ENCODE measurements around the gene PLCG1.
"Not testable (repeated sequence)": the region's sequence is repeated elsewhere in the genome, so short reads cannot be mapped to it uniquely, and the experiment has no call there.

The PLCG1 gene

GRCh38 chr20:41124451-41125094 lies 12.8 kb upstream of the PLCG1 start:
- in situ Hi-C loops (cut with MboI; ENCODE audit: low sequenced_read_pairs) = no loop called here

GRCh38 chr20:41125530-41126457 lies 11.5 kb upstream of the PLCG1 start:
- in situ Hi-C loops (cut with MboI; ENCODE audit: low sequenced_read_pairs) = no loop called here

GRCh38 chr20:41126719-41127118 lies 10.6 kb upstream of the PLCG1 start:
- in situ Hi-C loops (cut with MboI; ENCODE audit: low sequenced_read_pairs) = no loop called here

GRCh38 chr20:41128317-41128716 lies 9.0 kb upstream of the PLCG1 start:
- in situ Hi-C loops (cut with MboI; ENCODE audit: low sequenced_read_pairs) = not testable (repeated sequence)

- in situ Hi-C loops (cut with MboI; ENCODE audit: low sequenced_read_pairs) = no loop called here
Observed at GRCh38 chr20:41131594-41132387, 5.6 kb upstream of the PLCG1 start.

- in situ Hi-C loops (cut with MboI; ENCODE audit: low sequenced_read_pairs) = not testable (repeated sequence)
Observed at GRCh38 chr20:41132388-41132775, 5.0 kb upstream of the PLCG1 start.

- in situ Hi-C loops (cut with MboI; ENCODE audit: low sequenced_read_pairs) = no loop called here
Observed at GRCh38 chr20:41133709-41134361, 3.5 kb upstream of the PLCG1 start.

- in situ Hi-C loops (cut with MboI; ENCODE audit: low sequenced_read_pairs) = no loop called here
Observed at GRCh38 chr20:41134362-41135186, 2.8 kb upstream of the PLCG1 start.

- in situ Hi-C loops (cut with MboI; ENCODE audit: low sequenced_read_pairs) = no loop called here
Observed at GRCh38 chr20:41135187-41135887, 2.0 kb upstream of the PLCG1 start.

GRCh38 chr20:41135888-41136679 lies 1.3 kb upstream of the PLCG1 start:
- in situ Hi-C loops (cut with MboI; ENCODE audit: low sequenced_read_pairs) = no loop called here

- in situ Hi-C loops (cut with MboI; ENCODE audit: low sequenced_read_pairs) = no loop called here
Observed at GRCh38 chr20:41137614-41138474, 501 bp downstream of the PLCG1 start.

GRCh38 chr20:41138475-41139226 lies 1.3 kb downstream of the PLCG1 start:
- in situ Hi-C loops (cut with MboI; ENCODE audit: low sequenced_read_pairs) = no loop called here

- in situ Hi-C loops (cut with MboI; ENCODE audit: low sequenced_read_pairs) = no loop called here
Observed at GRCh38 chr20:41139227-41140093, 2.1 kb downstream of the PLCG1 start.

- in situ Hi-C loops (cut with MboI; ENCODE audit: low sequenced_read_pairs) = no loop called here
Observed at GRCh38 chr20:41140226-41141133, 3.1 kb downstream of the PLCG1 start.

All from HL-60/S4 (cell line).